GM23338 (cell line): ENCODE data around the gene LFNG.

Experiments used
- CREB1 ChIP-seq: fragments of 250-450 bp; sonication (Bioruptor Pico); IDR thresholded peaks from 2 replicates; pipeline ENCODE4 v1.5.0; 2020; ENCODE audit warnings: low read depth, mild to moderate bottlenecking, moderate library complexity
- EZH2 ChIP-seq: fragments of 200-600 bp; sonication (generic); IDR thresholded peaks from one replicate; pipeline ENCODE4 v1.8.0; 2017; ENCODE audit warnings: antibody characterized with exemption, mild to moderate bottlenecking, low read depth; ENCODE audit not compliant: unreplicated experiment
- EZH2phosphoT487 ChIP-seq: fragments of 200-600 bp; sonication (generic); IDR thresholded peaks from one replicate; pipeline ENCODE4 v1.8.1; 2018; ENCODE audit warnings: antibody characterized with exemption; ENCODE audit not compliant: unreplicated experiment
- POLR2AphosphoS5 ChIP-seq: IDR thresholded peaks from 2 replicates; pipeline ENCODE4 v1.6.1; 2016; ENCODE audit warnings: antibody characterized with exemption, low read depth
- REST ChIP-seq: IDR thresholded peaks from one replicate; pipeline ENCODE4 v1.6.1; 2018; ENCODE audit warnings: antibody characterized with exemption; ENCODE audit not compliant: unreplicated experiment
- ZNF331 ChIP-seq: fragments of 250-450 bp; sonication (Bioruptor Pico); IDR thresholded peaks from 2 replicates; pipeline ENCODE4 v1.5.0; 2020; ENCODE audit warnings: low read depth, mild to moderate bottlenecking, moderate library complexity
- ZNF462 ChIP-seq: fragments of 250-450 bp; sonication (Bioruptor Pico); IDR thresholded peaks from 2 replicates; pipeline ENCODE4 v1.5.0; 2020; ENCODE audit warnings: mild to moderate bottlenecking, moderate library complexity
- TF ChIP-seq, protein P1 (sequence below), 2 experiments: fragments of 200-600 bp in 1 of 2; sonication (generic) in 1 of 2; conservative IDR thresholded peaks; 2 replicates each; pipeline versions ENCODE4 v1.5.1 to v1.6.1; 2016 to 2017; ENCODE audit warnings: antibody characterized with exemption in 2 of 2, low read depth in 2 of 2, mild to moderate bottlenecking in 2 of 2, moderate library complexity in 1 of 2

GRCh38 chr7:2483494-2483893, 36.1 kb upstream of the LFNG start:
- TF ChIP-seq, protein P1, sequence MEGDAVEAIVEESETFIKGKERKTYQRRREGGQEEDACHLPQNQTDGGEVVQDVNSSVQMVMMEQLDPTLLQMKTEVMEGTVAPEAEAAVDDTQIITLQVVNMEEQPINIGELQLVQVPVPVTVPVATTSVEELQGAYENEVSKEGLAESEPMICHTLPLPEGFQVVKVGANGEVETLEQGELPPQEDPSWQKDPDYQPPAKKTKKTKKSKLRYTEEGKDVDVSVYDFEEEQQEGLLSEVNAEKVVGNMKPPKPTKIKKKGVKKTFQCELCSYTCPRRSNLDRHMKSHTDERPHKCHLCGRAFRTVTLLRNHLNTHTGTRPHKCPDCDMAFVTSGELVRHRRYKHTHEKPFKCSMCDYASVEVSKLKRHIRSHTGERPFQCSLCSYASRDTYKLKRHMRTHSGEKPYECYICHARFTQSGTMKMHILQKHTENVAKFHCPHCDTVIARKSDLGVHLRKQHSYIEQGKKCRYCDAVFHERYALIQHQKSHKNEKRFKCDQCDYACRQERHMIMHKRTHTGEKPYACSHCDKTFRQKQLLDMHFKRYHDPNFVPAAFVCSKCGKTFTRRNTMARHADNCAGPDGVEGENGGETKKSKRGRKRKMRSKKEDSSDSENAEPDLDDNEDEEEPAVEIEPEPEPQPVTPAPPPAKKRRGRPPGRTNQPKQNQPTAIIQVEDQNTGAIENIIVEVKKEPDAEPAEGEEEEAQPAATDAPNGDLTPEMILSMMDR (conservative IDR thresholded peaks at IDR 0.05; ENCODE audit: low read depth in 2 of 2): no peak
- no peak for TF ChIP-seq EZH2
- TF ChIP-seq POLR2AphosphoS5: no peak
- no peak for TF ChIP-seq ZNF462 (CRISPR knock-in tag)
- TF ChIP-seq EZH2phosphoT487: no peak
- no peak for TF ChIP-seq ZNF331
- TF ChIP-seq REST: no peak
- TF ChIP-seq CREB1 (CRISPR knock-in tag): no peak
